ENCODE results near the gene BHLHA9.

DNA sequence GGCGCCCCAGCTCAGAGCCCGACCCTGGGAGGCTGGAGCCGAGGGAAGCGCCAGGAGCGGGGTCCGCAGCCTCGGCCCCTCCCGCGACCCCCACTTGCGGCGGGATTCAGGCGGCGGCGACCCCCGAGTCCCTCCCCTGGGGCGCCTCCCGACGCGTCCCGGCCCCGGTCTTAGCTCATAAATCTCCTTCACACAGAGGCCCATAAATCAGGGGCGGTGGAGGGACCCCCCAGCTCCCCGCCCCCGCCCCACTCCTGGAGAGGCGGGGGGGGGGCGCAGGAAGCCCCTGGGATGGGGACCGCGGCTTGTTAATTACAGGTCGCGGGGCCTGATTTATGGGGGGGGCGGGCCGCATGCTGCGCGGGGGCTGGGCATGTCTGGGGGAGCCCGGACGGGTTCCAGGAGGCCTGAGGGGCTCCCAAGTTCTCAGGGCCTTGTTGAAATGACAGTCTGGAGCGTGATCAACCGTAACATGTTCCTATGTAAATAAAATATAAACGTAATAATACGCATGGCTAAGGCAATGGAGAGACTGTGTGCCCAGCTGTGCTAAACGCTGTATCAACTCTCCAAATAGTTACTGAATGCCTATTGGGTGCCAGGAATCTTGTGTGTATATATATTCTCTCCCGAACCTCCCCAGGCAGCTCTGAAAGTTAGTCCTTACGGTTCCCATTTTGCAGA, 10.0 kb upstream of the BHLHA9 start:
- TF ChIP-seq CTCF (IDR thresholded peaks at IDR 0.05) (no peak), POLR2A (IDR thresholded peaks at IDR 0.05) (no peak), EP300 (IDR thresholded peaks at IDR 0.05) (no peak)

Data from suprapubic skin (tissue), 3 donors.